ENCODE results near the gene KCNMB4.

GRCh38 chr12:70332236-70332635, 33.9 kb upstream of the KCNMB4 start:
- TF ChIP-seq POLR2A (IDR thresholded peaks at IDR 0.05) (no peak), CTCF (IDR thresholded peaks at IDR 0.05) (no peak), EP300 (IDR thresholded peaks at IDR 0.05; ENCODE audit: low read depth) (no peak), POLR2AphosphoS5 (IDR thresholded peaks at IDR 0.05) (no peak)

All from transverse colon (tissue), 4 donors.